ENCODE results near the gene FGF9.

The FGF9 gene

GRCh38 chr13:21675095-21675991, 4.5 kb downstream of the FGF9 start:
- DNase-seq, result no peak

- DNase-seq, result no peak
Measured at GRCh38 chr13:21676611-21677021, 5.7 kb downstream of the FGF9 start.

GRCh38 chr13:21677075-21677623, 6.3 kb downstream of the FGF9 start:
- no peak for DNase-seq

- no peak for DNase-seq
Measured at GRCh38 chr13:21683034-21683733, 12.3 kb downstream of the FGF9 start.

- DNase-seq, result no peak
Measured at GRCh38 chr13:21684576-21684975, 13.7 kb downstream of the FGF9 start.

GRCh38 chr13:21685485-21686064, 14.7 kb downstream of the FGF9 start:
- DNase-seq, result no peak

GRCh38 chr13:21686751-21687391, 16.0 kb downstream of the FGF9 start:
- DNase-seq, result no peak

GRCh38 chr13:21688056-21688455, 17.2 kb downstream of the FGF9 start:
- DNase-seq, result no peak

GRCh38 chr13:21689097-21689496, 18.2 kb downstream of the FGF9 start:
- no peak for DNase-seq

GRCh38 chr13:21690955-21691354, 20.1 kb downstream of the FGF9 start:
- no peak for DNase-seq

GRCh38 chr13:21691500-21691899, 20.6 kb downstream of the FGF9 start:
- no peak for DNase-seq

GRCh38 chr13:21691928-21692327, 21.1 kb downstream of the FGF9 start:
- no peak for DNase-seq

- DNase-seq, result no peak
Measured at GRCh38 chr13:21694831-21695230, 24.0 kb downstream of the FGF9 start.

GRCh38 chr13:21695546-21695945, 24.7 kb downstream of the FGF9 start:
- no peak for DNase-seq

- DNase-seq, result no peak
Measured at GRCh38 chr13:21696865-21697448, 26.1 kb downstream of the FGF9 start.

- DNase-seq, result no peak
Measured at GRCh38 chr13:21698817-21699679, 28.2 kb downstream of the FGF9 start.

- DNase-seq, result no peak
Measured at GRCh38 chr13:21701460-21701859, 30.6 kb downstream of the FGF9 start.

- DNase-seq, result no peak
Measured at GRCh38 chr13:21703846-21704245, 33.0 kb downstream of the FGF9 start.

GRCh38 chr13:21707586-21707985, 36.7 kb downstream of the FGF9 start:
- DNase-seq, result no peak

GRCh38 chr13:21709697-21710096, 38.8 kb downstream of the FGF9 start:
- no peak for DNase-seq

- no peak for DNase-seq
Measured at GRCh38 chr13:21710163-21710562, 39.3 kb downstream of the FGF9 start.

GRCh38 chr13:21717817-21718216, 46.9 kb downstream of the FGF9 start:
- no peak for DNase-seq

Measured in activated effector memory CD4-positive, alpha-beta T cell treated with Interleukin-2 at 50 U/mL for 16 hours (primary cell).